Upper lobe of left lung (tissue), 4 donors: Measurements from ENCODE around the gene MCF2L.

ENCODE experiments used
- POLR2A ChIP-seq, 4 donors: fragments of 450-650 bp; IDR thresholded peaks; one replicate each; pipeline ENCODE4 v1.5.1; 2016 to 2017; ENCODE audit warnings: antibody characterized with exemption in 4 of 4, mild to moderate bottlenecking in 2 of 4
- POLR2AphosphoS5 ChIP-seq, 2 donors: sonication (generic); formaldehyde crosslinking; IDR thresholded peaks; one replicate each; pipeline ENCODE4 v1.5.1; 2017; ENCODE audit warnings: antibody characterized with exemption in 2 of 2

- TF ChIP-seq POLR2AphosphoS5 (IDR thresholded peaks at IDR 0.05) (no peak), POLR2A (IDR thresholded peaks at IDR 0.05) (no peak)
Measured at GRCh38 chr13:112959701-112960542, 9.1 kb upstream of the MCF2L start.
